Superior temporal gyrus (tissue), 1 donor: ENCODE measurements around the gene EFCAB11.

Experiments used
- DNase-seq: peaks from one replicate; pipeline ENCODE4 v3.0.0-alpha.2; 2016; ENCODE audit errors: extremely low spot score

Gene EFCAB11

GRCh38 chr14:89767861-89768268 is 186.7 kb downstream of the EFCAB11 start:
- DNase-seq = no peak

DNA sequence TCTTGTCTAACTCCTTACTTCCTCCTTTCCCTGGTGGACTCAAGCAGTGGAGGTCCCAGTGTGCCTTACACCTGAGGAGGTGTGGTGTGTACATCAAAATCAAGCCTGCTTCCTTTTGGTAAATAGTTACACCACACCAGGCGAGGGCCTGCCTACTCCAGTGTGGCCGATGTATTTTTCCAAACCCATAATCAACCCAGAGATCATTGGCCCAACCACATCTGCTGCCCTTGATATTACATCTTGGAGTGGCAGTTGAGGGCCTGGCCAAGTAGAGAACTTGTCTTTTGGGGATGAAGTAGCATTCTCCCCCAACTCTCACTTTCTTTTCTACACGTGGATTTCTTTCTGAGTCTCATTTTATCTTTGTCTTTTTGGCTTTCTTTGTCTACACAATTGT is 187.4 kb downstream of the EFCAB11 start:
- no peak for DNase-seq

DNA sequence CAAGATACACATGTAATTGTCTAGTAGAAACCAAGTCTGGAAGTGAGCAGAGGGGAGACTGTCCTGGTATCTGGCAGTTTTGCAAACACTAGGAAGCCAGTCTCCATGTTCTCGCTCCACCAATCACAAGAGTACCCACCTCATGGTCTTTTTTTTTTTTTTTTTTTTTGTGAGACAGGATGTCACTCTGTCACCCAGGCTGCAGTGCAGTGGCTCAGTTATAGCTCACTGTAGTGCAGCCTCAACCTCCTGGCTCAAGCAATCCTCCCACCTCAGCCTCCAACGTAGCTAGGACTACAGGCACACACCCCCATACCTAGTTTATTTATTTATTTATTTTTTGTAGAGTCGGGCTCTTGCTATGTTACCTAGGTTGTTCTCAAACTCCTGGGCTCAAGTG is 189.2 kb downstream of the EFCAB11 start:
- no peak for DNase-seq

GRCh38 chr14:89760086-89760485 is 194.4 kb downstream of the EFCAB11 start:
- DNase-seq = no peak

- DNase-seq = no peak
Observed at GRCh38 chr14:89757313-89757939, 197.1 kb downstream of the EFCAB11 start.

DNA sequence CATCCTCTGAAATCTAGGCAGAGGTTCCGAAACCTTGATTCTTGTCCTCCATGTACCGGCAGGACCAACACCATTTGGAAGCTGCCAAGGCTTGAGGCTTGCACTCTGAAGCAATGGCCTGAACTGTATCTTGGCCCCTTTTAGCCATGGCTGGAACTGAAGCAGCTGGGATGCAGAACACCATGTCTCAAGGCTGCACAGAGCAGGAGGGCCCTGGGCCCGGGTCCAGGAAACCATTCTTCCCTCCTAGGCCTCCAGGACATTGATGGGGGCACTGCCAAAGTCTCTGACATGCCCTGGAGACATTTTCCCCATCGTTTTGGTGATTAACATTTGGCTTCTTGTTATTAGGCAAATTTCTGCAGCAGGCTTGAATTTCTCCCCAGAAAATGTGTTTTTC is 198.7 kb downstream of the EFCAB11 start:
- DNase-seq = no peak

DNA sequence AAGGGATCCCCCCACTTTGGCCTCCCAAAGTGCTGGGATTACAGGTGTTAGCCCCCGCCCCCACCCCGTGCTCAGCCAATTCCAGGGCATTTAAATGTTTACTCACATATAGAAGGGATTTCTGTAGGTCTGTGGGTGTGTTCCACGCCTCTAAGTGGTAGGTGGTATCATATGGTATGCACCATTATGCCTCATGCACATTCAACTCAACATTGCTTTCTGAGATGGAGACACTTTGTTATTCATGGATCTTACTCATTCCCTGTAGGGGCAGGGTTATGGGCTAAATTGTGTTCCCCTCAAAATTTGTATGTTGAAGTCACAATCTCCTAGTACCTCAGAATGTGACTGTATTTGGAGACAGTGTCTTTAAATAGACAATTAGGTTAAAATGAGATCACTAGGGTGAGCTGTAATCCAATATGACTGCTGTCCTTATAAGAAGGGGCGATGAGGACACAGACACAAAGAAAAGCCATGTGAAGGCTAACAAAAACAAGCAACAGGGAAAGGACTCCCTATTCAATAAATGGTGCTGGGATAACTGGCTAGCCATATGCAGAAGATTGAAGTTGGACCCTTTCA is 200.6 kb downstream of the EFCAB11 start:
- DNase-seq = no peak

DNA sequence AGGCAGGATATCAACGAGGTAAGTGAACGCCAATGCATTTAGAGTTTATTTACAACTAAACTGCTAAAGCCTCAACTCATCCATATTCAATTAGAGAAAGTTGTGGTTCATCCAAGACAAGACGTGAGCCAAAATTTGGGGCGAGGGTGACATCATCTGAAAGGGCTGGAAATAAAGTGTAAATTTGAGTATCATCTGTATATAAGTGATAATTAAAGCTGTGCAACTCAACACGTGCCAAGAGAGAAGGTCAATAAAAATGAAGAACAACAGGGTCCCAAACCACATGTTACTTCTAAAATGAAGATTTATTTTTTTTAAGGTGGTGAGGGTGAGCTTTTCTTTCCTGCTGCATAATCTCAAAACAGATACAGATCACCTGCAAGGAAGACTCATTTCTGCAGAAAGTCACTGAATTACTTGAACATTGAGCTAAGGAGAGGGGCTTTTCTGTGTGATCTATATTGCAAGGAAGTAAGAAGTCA is 203.6 kb downstream of the EFCAB11 start:
- DNase-seq = peak; percentile 22

GRCh38 chr14:89750281-89750755 is 204.2 kb downstream of the EFCAB11 start:
- DNase-seq = no peak

DNA sequence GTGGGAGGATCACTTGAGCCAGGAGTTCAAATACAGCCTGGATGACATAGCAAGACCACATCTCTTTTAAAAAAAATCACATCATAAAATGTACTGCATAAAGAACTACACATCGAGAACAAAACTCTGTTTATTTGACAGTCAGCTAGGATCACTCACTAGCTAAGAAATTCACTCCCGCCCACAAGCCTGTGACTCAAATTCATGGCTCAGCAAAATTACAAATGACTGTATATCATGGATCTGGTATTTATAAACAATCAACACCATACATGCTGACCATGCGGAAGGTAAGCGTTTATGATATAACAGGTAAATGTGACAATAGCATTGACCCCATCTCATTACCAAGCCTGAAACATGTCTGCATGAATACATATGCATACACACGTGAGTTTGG is 206.5 kb downstream of the EFCAB11 start:
- DNase-seq = no peak

- DNase-seq = no peak
Observed at GRCh38 chr14:89747126-89747525, 207.4 kb downstream of the EFCAB11 start.

GRCh38 chr14:89746654-89747053 is 207.9 kb downstream of the EFCAB11 start:
- no peak for DNase-seq

GRCh38 chr14:89746135-89746534 is 208.4 kb downstream of the EFCAB11 start:
- DNase-seq = no peak
